GM12878 (cell line): ENCODE measurements around the gene TTLL6. TPM values are rescaled to one million over a fixed set of nuclear protein-coding genes. Genes with fewer than 3 reads are reported as not detected.

Experiments used
- ATAC-seq: fragments of 200-7000 bp; cut with Tn5 transposase; 3 replicates; pipeline ENCODE4 v1.9.1; 2020; ENCODE audit warnings: mild to moderate bottlenecking, moderate library complexity
- BruUV-seq: library from RNA; stranded (reverse); fragments of 400-500 nt; replicated peaks from 2 replicates; lab custom pipeline; 2021; lab: Mats Ljungman, UMichigan
- CTCF ChIA-PET: fragments of 300-600 bp; sonication (Branson Sonifier 250); formaldehyde crosslinking; extraction: SDS; loops from one replicate; lab custom pipeline; 2021; ENCODE audit warnings: inconsistent platforms; lab: Yijun Ruan, JAX
- POLR2A ChIA-PET: fragments of 350-600 bp; formaldehyde crosslinking; extraction: SDS; loops from one replicate; lab custom pipeline; 2021; ENCODE audit warnings: inconsistent platforms; lab: Charles Lee
- RAD21 ChIA-PET: fragments of 300-600 bp; sonication (Branson Sonifier 250); formaldehyde crosslinking; loops from one replicate; lab custom pipeline; 2023; ENCODE audit warnings: antibody characterized with exemption; ENCODE audit not compliant: unreplicated experiment; lab: Charles Lee
- SMC1A ChIA-PET: fragments of 300-600 bp; sonication (Branson Sonifier 250); formaldehyde crosslinking; loops from one replicate; lab custom pipeline; 2023; ENCODE audit not compliant: unreplicated experiment, uncharacterized antibody; lab: Charles Lee
- DNase-seq: peaks from one replicate; pipeline ENCODE4 v3.0.0-alpha.2; 2011; ENCODE audit warnings: low read depth, low spot score
- FAIRE-seq: peaks from 3 replicates; lab custom pipeline; 2011; peaks lifted over from hg19 to GRCh38; lab: Jason Lieb, UNC
- H2AFZ ChIP-seq: 2 replicates; pipeline ENCODE4 v1.6.0; 2011; ENCODE audit warnings: low read depth, low read length, control low read depth; ENCODE audit not compliant: control insufficient read depth
- H3K27ac ChIP-seq: 2 replicates; pipeline ENCODE4 v1.5.1; 2011; ENCODE audit warnings: control low read depth; ENCODE audit not compliant: control insufficient read depth, insufficient read depth
- H3K27me3 ChIP-seq, 2 experiments: replicated peaks in 1 of 2; 2 replicates each; pipeline versions ENCODE4 v1.6.0 to v1.6.1; 2011; ENCODE audit warnings: low read length in 1 of 2; ENCODE audit not compliant: control insufficient read depth in 2 of 2, insufficient read depth in 2 of 2
- H3K36me3 ChIP-seq, 2 experiments: 2 replicates each; pipeline ENCODE4 v1.5.1; 2011; ENCODE audit warnings: low read length in 1 of 2; ENCODE audit not compliant: control insufficient read depth in 2 of 2, insufficient read depth in 2 of 2
- H3K4me1 ChIP-seq: 2 replicates; pipeline ENCODE4 v1.6.1; 2011; ENCODE audit warnings: mild to moderate bottlenecking, low read length, moderate library complexity, mixed read lengths; ENCODE audit not compliant: control insufficient read depth, insufficient read depth
- H3K4me2 ChIP-seq: 2 replicates; pipeline ENCODE4 v1.6.0; 2011; ENCODE audit warnings: control low read depth; ENCODE audit not compliant: control insufficient read depth, insufficient read depth
- H3K4me3 ChIP-seq: fragments of 200-600 bp; sonication (generic); 2 replicates; pipeline ENCODE4 v1.5.1; 2016
- H3K79me2 ChIP-seq: 2 replicates; pipeline ENCODE4 v1.6.0; 2011; ENCODE audit warnings: low read length; ENCODE audit not compliant: control insufficient read depth, insufficient read depth
- H3K9ac ChIP-seq: 2 replicates; pipeline ENCODE4 v1.8.0; 2011; ENCODE audit warnings: low read length, control low read depth, mixed read lengths; ENCODE audit not compliant: control insufficient read depth, insufficient read depth
- H3K9me3 ChIP-seq: replicated peaks from 3 replicates; pipeline ENCODE4 v1.5.1; 2011; ENCODE audit warnings: mild to moderate bottlenecking, low read length; ENCODE audit not compliant: control insufficient read depth, insufficient read depth
- H4K20me1 ChIP-seq: 2 replicates; pipeline ENCODE4 v1.6.0; 2011; ENCODE audit not compliant: control insufficient read depth, insufficient read depth
- CREB1 ChIP-seq: IDR thresholded peaks from 2 replicates; pipeline ENCODE4 v1.6.1; 2012; ENCODE audit warnings: low read depth, mild to moderate bottlenecking, inconsistent platforms
- EZH2 ChIP-seq: IDR thresholded peaks from 2 replicates; pipeline ENCODE4 v1.6.1; 2012; ENCODE audit warnings: low read depth, mild to moderate bottlenecking, control low read depth, inconsistent platforms, low read length, borderline replicate concordance; ENCODE audit not compliant: control insufficient read depth
- FOS ChIP-seq: IDR thresholded peaks from 3 replicates; pipeline ENCODE4 v1.6.1; 2011; ENCODE audit warnings: borderline replicate concordance; ENCODE audit not compliant: insufficient read length; ENCODE audit errors: extremely low read depth
- NR2F1 ChIP-seq: fragments of 450-650 bp; conservative IDR thresholded peaks from 2 replicates; pipeline ENCODE4 v1.6.1; 2017; ENCODE audit warnings: mild to moderate bottlenecking
- POU2F2 ChIP-seq: IDR thresholded peaks from 3 replicates; pipeline ENCODE4 v1.6.1; 2011; ENCODE audit warnings: low read depth, mild to moderate bottlenecking, low read length, borderline replicate concordance
- ZBED1 ChIP-seq: IDR thresholded peaks from 2 replicates; pipeline ENCODE4 v1.6.1; 2016; ENCODE audit warnings: borderline replicate concordance
- WGBS: methylation state at CpG from one replicate; pipeline ENCODE4 v1.1.6; 2016; ENCODE audit warnings: low lambda C conversion rate; ENCODE audit not compliant: insufficient replicate concordance, insufficient coverage; ENCODE audit errors: missing lambda C conversion rate; 5-methylcytosine and 5-hydroxymethylcytosine counted together
- in situ Hi-C: fragments of 300-500 bp; cut with MboI; formaldehyde crosslinking; loops from 9 replicates; pipeline ENCODE4 v1.14.3; 2018; ENCODE audit warnings: mixed read lengths
- intact Hi-C: fragments of 100-400 bp; cut with micrococcal nuclease; formaldehyde crosslinking; loops from one replicate; pipeline ENCODE4 v1.14.2; 2022; ENCODE audit not compliant: unreplicated experiment
- polyA plus RNA-seq, 11 experiments: library from polyadenylated mRNA; depleted of rRNA in 4 of 11; unstranded in 6 of 11; stranded (reverse) in 5 of 11; fragments of >200 nt; fragmentation: Nextera tagmentation in 4 of 11; fragmentation: Illumina TruSeq in 1 of 11; extraction: Ambion mirVana in 4 of 11; extraction: Trizol in 1 of 11; gene quantifications; 1 replicate in 1 of 11; 2 replicates in 10 of 11; pipeline versions ENCODE4 v1.2.1 to v1.2.3, GENCODE V29; 2011 to 2016; ENCODE audit warnings: inconsistent platforms in 2 of 11, missing spikeins in 2 of 11, low read depth in 1 of 11
- total RNA-seq, 4 experiments: library from RNA; depleted of rRNA in 3 of 4; stranded (reverse); fragments of >200 nt in 3 of 4; fragmentation: Illumina TruSeq in 1 of 4; extraction: Trizol in 1 of 4; gene quantifications; 2 replicates each; pipeline versions ENCODE4 v1.2.1 to v1.2.3, GENCODE V29; 2013 to 2021

Gene TTLL6
- total and polyA plus RNA-seq, 10 of the 15 experiments (the other 5 are each of a cell fraction or from before 2014, with no cell fraction given) = 0.06 to 0.36 (median 0.13) TPM; not detected in 4

DNA sequence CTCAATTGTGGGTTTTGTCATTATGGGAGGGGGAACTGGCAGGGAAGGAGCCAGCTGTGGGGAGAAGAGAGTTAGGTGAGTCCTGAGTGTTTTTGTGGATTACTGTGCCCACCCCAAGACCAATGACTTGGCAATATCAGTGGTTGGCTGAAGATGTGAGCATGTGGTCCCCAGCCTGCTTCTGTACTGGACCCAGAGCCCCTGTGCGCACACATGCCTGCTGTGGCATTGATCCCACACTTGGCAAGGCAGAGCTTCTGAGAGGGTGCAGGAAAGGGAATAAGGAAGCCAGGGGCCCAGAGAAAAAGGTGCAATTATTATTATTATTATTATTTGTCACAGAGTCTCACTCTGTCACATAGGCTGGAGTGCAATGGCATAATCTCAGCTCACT is 96.0 kb downstream of the TTLL6 start (continued):
- TF ChIP-seq FOS (no peak), CREB1 (no peak), ZBED1 (no peak), POU2F2 (no peak)

DNA sequence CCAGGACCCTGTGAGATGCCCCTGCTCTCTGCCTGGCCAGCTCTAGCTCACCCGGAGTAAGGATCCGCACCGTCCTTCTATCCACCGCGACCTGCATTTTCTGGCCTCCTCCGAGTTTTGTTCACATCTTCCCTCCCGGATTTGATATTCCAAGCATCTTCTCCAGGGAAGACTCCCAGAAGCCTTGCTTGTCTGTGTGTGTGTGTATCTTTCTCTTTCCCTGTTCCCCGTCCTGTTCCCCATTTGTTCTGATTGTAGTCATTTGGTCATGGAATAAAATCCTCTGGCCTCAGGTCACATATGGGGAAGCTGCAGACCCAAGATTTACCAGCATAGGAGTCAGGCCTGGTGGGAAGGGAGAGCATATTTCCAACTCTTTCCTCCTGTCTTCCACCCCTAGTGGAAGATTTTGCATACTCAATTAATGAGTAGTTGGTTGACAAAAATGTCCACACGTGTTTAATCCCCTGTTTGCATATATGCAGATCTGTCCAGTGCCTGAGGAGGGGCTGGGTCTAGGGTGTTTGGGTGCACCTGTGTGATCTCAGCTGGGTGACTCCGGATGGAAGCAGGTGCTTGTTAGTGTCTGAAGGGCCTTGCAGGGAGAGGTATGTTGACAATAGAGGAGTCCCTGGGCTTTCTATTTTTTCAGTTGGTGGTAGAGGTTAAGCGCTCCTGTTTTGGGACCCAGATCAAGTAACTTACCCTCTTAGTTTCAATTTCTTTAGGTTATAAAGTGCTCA is 96.6 kb downstream of the TTLL6 start:
- POLR2A ChIA-PET = interaction anchor here (0.5 kb wide), 1 partner anchor 11 kb away, joined by 3 read pairs; no protein-coding TSS in a partner anchor
- no peak for ATAC-seq
- BruUV-seq = no TSS peak
- CTCF ChIA-PET = interaction anchor here (7.5 kb wide), 1 partner anchor 40 kb away, joined by 56 read pairs; no protein-coding TSS in a partner anchor
- Histone ChIP-seq H3K36me3 (no peaks in the 10 kb centered on the region), H3K9ac (no peak overlapping the region), H3K4me3 (no peak overlapping the region), H3K79me2 (no peaks in the 10 kb centered on the region), H2AFZ (no peak overlapping the region), H3K9me3 (no peaks in the 10 kb centered on the region; the same call in 2 of the 3 replicates), H3K4me1 (no peaks in the 10 kb centered on the region; the same call in 1 of the 2 replicates), H3K4me2 (no peak overlapping the region), H3K27ac (no peak overlapping the region), H3K27me3 (peaks cover 26 to 51% of the 10 kb centered on the region in 2 experiments), H4K20me1 (no peaks in the 10 kb centered on the region)
- no peak for DNase-seq
- intact Hi-C loops (loop anchor here (5.0 kb wide), 1 partner anchor 72 kb away; no protein-coding TSS in a partner anchor), in situ Hi-C loops (no loop called here)
- RAD21 ChIA-PET = interaction anchor here (1.1 kb wide), 1 partner anchor 158 kb away, joined by 4 read pairs; no protein-coding TSS in a partner anchor
- 0 out of 2 replicates have a peak, but pooled peaks have one; percentile 71 for TF ChIP-seq EZH2
- TF ChIP-seq NR2F1 = no peak
- 37% methylated on average over 11 of the region's 11 CpGs for WGBS
- SMC1A ChIA-PET = interaction anchor here (0.8 kb wide), 1 partner anchor 159 kb away, joined by 3 read pairs; no protein-coding TSS in a partner anchor
- FAIRE-seq = no peak
